NB4 (cell line): ENCODE data around the gene SOAT1.

Experiments used
- POLR2A ChIP-seq: IDR thresholded peaks from 2 replicates; pipeline ENCODE4 v1.6.1; 2011; ENCODE audit warnings: mild to moderate bottlenecking; ENCODE audit not compliant: insufficient read length; ENCODE audit errors: extremely low read depth
- TF ChIP-seq, protein P1 (sequence below): IDR thresholded peaks from one replicate; pipeline ENCODE4 v1.5.1; 2012; ENCODE audit warnings: low read depth, low read length
- TF ChIP-seq, protein P2 (sequence below): IDR thresholded peaks from 2 replicates; pipeline ENCODE4 v1.6.1; 2011; ENCODE audit warnings: low read depth, low read length

- TF ChIP-seq, protein P1, sequence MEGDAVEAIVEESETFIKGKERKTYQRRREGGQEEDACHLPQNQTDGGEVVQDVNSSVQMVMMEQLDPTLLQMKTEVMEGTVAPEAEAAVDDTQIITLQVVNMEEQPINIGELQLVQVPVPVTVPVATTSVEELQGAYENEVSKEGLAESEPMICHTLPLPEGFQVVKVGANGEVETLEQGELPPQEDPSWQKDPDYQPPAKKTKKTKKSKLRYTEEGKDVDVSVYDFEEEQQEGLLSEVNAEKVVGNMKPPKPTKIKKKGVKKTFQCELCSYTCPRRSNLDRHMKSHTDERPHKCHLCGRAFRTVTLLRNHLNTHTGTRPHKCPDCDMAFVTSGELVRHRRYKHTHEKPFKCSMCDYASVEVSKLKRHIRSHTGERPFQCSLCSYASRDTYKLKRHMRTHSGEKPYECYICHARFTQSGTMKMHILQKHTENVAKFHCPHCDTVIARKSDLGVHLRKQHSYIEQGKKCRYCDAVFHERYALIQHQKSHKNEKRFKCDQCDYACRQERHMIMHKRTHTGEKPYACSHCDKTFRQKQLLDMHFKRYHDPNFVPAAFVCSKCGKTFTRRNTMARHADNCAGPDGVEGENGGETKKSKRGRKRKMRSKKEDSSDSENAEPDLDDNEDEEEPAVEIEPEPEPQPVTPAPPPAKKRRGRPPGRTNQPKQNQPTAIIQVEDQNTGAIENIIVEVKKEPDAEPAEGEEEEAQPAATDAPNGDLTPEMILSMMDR: no peak
- TF ChIP-seq POLR2A: no peak
- TF ChIP-seq, protein P2, sequence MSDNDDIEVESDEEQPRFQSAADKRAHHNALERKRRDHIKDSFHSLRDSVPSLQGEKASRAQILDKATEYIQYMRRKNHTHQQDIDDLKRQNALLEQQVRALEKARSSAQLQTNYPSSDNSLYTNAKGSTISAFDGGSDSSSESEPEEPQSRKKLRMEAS: no peak
Measured at GRCh38 chr1:179323436-179323835, 29.8 kb downstream of the SOAT1 start.
